SIG-M5 treated with dmso at 0.1 percent for 504 hours (cell line): ENCODE measurements around the gene NAGS.
"Not testable (repeated sequence)": the region's sequence is repeated elsewhere in the genome, so short reads cannot be mapped to it uniquely, and the experiment has no call there.

Source experiments
- DNase-seq: peaks from one replicate; lab custom pipeline; 2025; ENCODE audit not compliant: unreplicated experiment; lab: John Stamatoyannopoulos, UW

The NAGS gene, protein sequence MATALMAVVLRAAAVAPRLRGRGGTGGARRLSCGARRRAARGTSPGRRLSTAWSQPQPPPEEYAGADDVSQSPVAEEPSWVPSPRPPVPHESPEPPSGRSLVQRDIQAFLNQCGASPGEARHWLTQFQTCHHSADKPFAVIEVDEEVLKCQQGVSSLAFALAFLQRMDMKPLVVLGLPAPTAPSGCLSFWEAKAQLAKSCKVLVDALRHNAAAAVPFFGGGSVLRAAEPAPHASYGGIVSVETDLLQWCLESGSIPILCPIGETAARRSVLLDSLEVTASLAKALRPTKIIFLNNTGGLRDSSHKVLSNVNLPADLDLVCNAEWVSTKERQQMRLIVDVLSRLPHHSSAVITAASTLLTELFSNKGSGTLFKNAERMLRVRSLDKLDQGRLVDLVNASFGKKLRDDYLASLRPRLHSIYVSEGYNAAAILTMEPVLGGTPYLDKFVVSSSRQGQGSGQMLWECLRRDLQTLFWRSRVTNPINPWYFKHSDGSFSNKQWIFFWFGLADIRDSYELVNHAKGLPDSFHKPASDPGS

DNA sequence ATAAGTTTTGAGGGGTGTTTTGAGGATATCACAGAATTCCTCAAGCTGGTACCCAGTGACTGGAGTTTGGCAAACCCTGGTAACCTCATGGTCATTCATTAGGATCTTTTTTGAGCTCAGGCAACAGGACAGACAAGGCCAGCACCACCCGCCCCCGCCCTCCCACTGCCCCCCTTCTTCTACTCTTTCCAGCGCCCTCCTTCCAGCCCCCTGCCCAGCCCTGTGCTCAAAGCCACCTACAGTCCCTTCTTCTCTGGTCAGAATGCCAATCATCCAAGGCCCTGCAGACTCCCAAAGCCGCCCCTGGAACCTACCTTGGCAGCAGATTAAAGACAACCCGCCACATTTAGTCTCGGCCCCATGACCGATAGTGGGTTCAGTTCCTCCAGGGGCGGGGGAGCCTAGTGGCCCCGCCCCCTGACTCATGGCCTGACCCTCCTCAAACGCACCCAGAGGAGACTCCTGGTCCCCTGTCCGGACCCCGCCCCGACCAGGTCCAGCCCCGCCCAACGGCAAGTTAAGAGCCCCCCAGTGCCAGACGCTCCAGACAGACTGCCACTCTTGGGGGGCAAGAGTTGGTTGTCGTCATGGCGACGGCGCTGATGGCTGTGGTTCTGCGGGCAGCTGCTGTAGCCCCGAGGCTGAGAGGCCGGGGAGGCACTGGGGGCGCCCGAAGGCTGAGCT lies at the start of gene NAGS:
NAGS (plus strand) TSS at position 546 of the 684 bp plus-strand sequence; CDS start at position 588, 42 bp downstream.
- no peak for DNase-seq

- DNase-seq = no peak
Observed at GRCh38 chr17:43956222-43956621, 48.2 kb upstream of the NAGS start.

DNA sequence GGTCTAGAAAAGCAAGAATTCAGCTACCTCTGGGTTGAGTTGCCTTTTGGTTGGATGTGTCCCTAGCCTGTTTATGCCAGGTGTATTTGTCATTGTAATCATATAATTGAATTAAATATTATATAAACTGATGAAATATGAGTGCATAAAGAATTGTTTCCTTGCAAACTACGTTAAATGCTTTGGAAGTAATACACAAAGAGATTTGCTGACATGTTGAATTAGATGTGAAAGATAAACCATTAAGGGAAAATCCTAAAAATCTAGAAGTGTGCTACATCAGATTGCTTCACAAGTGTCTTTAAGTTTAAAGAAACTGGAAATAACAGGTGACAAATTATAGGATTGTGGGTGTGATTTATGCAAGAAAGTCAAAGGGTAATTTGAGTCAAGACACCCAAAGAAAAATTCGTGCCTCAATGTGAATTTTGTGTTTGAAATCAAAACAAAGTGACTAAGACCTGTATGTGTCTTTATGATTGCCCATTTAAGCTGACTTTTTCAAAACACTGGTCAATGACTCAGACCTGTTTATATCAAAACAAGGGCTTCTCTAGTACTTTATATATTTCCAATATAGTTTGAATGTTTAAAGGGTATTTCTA lies 45.6 kb upstream of the NAGS start:
- no peak for DNase-seq

DNA sequence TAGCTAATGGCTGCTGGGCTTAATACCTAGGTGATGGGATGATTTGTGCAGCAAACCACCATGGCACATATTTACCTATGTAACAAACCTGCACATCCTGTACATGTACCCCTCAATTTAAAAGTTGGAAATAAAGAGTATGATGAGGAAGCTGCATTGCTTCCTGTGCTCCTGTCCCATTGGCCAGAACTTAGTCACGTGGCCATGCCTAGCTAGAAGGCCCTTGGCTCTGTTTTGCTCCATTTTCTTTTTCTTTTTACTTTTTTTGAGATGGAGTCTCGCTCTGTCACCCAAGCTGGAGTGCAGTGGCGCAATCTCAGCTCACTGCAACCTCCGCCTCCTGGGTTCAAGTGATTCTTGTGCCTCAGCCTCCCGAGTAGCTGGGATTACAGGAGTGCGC lies 43.1 kb upstream of the NAGS start:
- not testable (repeated sequence) for DNase-seq

DNA sequence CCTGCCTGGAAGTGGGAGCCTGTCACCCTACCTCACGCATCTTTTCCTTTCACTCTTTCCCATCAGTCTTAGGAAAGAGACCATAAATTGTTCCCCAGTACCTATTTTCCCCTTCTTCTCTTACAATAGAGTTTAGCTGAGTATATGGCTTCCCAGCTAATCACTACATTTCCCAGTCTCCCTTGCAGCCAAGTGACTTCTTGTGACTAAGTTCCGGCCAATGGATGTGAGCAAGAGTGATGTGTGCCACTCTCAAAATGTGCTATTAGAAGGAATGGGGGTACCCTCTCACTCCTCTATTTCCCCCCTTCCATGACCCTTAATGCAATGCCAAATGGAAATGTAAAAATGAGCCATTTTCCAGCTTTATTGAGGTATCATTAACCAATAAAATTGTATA lies 42.5 kb upstream of the NAGS start:
- no peak for DNase-seq

- no peak for DNase-seq
Observed at GRCh38 chr17:43962479-43962878, 41.9 kb upstream of the NAGS start.

- DNase-seq = no peak
Observed at GRCh38 chr17:43966276-43966675, 38.1 kb upstream of the NAGS start.

GRCh38 chr17:43967251-43967875 lies 37.1 kb upstream of the NAGS start:
- no peak for DNase-seq

GRCh38 chr17:43970366-43970765 lies 34.1 kb upstream of the NAGS start:
- DNase-seq = no peak

DNA sequence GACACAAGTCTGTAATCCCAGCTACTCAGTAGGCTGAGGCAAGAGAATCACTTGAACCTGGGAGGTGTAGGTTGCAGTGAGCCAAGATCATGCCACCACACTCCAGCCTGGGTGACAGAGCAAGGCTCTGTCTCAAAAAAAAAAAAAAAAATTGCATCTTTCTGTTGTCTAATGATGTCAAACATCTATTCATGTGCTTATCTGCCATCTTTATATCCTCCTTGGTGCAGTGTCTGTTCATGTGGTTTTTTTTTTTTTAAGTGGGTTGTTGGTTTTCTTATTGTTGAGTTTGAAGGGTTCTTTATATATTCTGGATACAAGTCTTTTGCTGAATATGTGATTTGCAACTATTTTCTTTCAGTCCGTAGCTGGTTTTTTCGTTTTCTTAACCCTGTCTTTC lies 33.0 kb upstream of the NAGS start:
- DNase-seq = not testable (repeated sequence)

- not testable (repeated sequence) for DNase-seq
Observed at GRCh38 chr17:43972444-43973212, 31.8 kb upstream of the NAGS start.

- no peak for DNase-seq
Observed at GRCh38 chr17:43974382-43975266, 29.8 kb upstream of the NAGS start.

DNA sequence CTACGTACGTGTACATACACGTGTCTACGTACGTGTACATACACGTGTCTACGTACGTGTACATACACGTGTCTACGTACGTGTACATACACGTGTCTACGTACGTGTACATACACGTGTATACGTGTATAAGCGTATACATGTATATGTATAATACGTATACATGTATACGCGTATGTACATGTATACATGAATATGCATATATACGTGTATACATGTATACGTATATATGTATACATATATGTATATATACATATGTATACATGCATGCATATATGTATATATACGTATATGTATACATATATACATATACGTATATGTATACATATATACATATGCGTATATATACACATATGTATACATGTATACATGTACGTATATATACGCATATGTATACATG lies 28.5 kb upstream of the NAGS start:
- no peak for DNase-seq

- DNase-seq = no peak
Observed at GRCh38 chr17:43976963-43977837, 27.2 kb upstream of the NAGS start.

- no peak for DNase-seq
Observed at GRCh38 chr17:43978078-43978477, 26.3 kb upstream of the NAGS start.

GRCh38 chr17:43979011-43979410 lies 25.4 kb upstream of the NAGS start:
- DNase-seq = no peak

DNA sequence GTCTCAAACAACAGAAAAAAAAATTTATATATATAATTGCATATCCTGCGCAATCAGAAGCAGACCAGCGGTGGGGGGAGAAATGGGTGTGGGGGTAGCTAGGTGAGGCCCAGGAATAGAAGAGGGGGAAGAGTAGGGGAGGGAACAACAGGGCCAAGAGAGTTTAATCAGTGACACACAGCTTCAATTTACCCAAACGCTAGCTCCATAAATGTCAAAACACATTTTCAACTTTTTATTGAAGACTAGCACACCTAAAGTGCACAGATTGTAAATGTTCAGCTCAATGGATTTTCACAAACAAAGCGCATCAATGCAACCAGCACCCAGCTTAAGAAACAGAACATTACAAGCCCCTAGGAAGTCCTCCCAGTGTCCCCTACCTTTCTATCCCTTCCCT lies 24.8 kb upstream of the NAGS start:
- no peak for DNase-seq

GRCh38 chr17:43982171-43982570 lies 22.3 kb upstream of the NAGS start:
- no peak for DNase-seq

DNA sequence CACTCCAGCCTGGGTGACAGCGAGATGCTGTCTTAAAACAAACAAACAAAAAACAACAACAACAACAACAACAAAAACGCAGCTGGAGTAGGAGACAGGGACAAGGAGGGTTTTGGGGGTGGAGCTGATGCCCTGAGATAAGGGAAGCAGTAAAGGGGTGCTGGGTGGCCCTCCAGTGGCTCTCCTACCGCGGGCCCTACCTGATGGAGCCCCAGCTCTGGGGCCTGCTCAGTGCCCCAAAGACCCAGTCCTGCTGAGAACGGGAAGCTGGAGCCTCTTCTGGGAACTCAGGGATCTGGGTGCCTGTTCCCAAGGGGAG lies 21.3 kb upstream of the NAGS start:
- DNase-seq = no peak
